Osteocyte (in vitro differentiated cells): Measurements from ENCODE around the gene MIOS. TPM values are rescaled to one million over a fixed set of nuclear protein-coding genes. Genes with fewer than 3 reads are reported as not detected.

Experiments used
- DNase-seq: peaks from one replicate; pipeline ENCODE4 v3.0.0; 2021; ENCODE audit warnings: mixed read lengths; ENCODE audit not compliant: unreplicated experiment; ENCODE audit errors: extremely low spot score
- H3K27ac Mint-ChIP-seq: one replicate; pipeline ENCODE4 v1.8.0; 2021; ENCODE audit warnings: mild to moderate bottlenecking, mixed read lengths; ENCODE audit not compliant: unreplicated experiment
- H3K27me3 Mint-ChIP-seq: one replicate; pipeline ENCODE4 v1.8.0; 2021; ENCODE audit warnings: mixed read lengths; ENCODE audit not compliant: unreplicated experiment
- H3K36me3 Mint-ChIP-seq: one replicate; pipeline ENCODE4 v1.8.0; 2021; ENCODE audit warnings: mixed read lengths; ENCODE audit not compliant: unreplicated experiment
- H3K4me1 Mint-ChIP-seq: one replicate; pipeline ENCODE4 v1.8.0; 2021; ENCODE audit warnings: mixed read lengths; ENCODE audit not compliant: unreplicated experiment
- H3K4me3 Mint-ChIP-seq: one replicate; pipeline ENCODE4 v1.8.0; 2021; ENCODE audit warnings: mild to moderate bottlenecking, moderate library complexity, mixed read lengths; ENCODE audit not compliant: unreplicated experiment
- H3K9me3 Mint-ChIP-seq: one replicate; pipeline ENCODE4 v1.8.0; 2021; ENCODE audit warnings: mixed read lengths; ENCODE audit not compliant: unreplicated experiment
- CTCF ChIP-seq: fragments of 200-600 bp; sonication (generic); IDR thresholded peaks from 2 replicates; pipeline ENCODE4 v1.5.0; 2021; ENCODE audit warnings: antibody characterized with exemption, mild to moderate bottlenecking, moderate library complexity
- total RNA-seq: library from RNA; stranded (reverse); gene quantifications from 2 replicates; pipeline ENCODE4 v1.2.1, GENCODE V29; 2021

MIOS gene
- total RNA-seq, 1 donor from 2014 or later, result 19.1 TPM

GRCh38 chr7:7522421-7522820 lies 44.3 kb upstream of the MIOS start:
- no peak for DNase-seq
- no peak overlapping the region for H3K27ac Mint-ChIP-seq

GRCh38 chr7:7524121-7524520 lies 42.6 kb upstream of the MIOS start:
- TF ChIP-seq CTCF, result no peak
- Mint-ChIP-seq H3K27ac (no peak overlapping the region), H3K4me3 (no peak overlapping the region), H3K36me3 (no peaks in the 10 kb centered on the region), H3K27me3 (no peaks in the 10 kb centered on the region), H3K4me1 (peaks cover 17% of the 10 kb centered on the region), H3K9me3 (no peaks in the 10 kb centered on the region)
- DNase-seq, result no peak

More at GRCh38 chr7:7522421-7522820, 44.3 kb upstream of the MIOS start:
- Mint-ChIP-seq H3K27me3 (no peaks in the 10 kb centered on the region), H3K36me3 (no peaks in the 10 kb centered on the region), H3K4me3 (no peak overlapping the region), H3K9me3 (no peaks in the 10 kb centered on the region), H3K4me1 (peaks cover 17% of the 10 kb centered on the region)
- no peak for TF ChIP-seq CTCF

GRCh38 chr7:7526006-7526405 lies 40.7 kb upstream of the MIOS start:
- Mint-ChIP-seq H3K27me3 (no peaks in the 10 kb centered on the region), H3K4me1 (peaks cover 12% of the 10 kb centered on the region), H3K27ac (no peak overlapping the region), H3K36me3 (no peaks in the 10 kb centered on the region), H3K9me3 (no peaks in the 10 kb centered on the region), H3K4me3 (no peak overlapping the region)
- no peak for TF ChIP-seq CTCF
- DNase-seq, result no peak

GRCh38 chr7:7527047-7527446 lies 39.6 kb upstream of the MIOS start:
- no peak for DNase-seq
- peaks cover 12% of the 10 kb centered on the region for H3K4me1 Mint-ChIP-seq
- no peak overlapping the region for H3K4me3 Mint-ChIP-seq
- no peaks in the 10 kb centered on the region for H3K36me3 Mint-ChIP-seq
- no peaks in the 10 kb centered on the region for H3K27me3 Mint-ChIP-seq
- no peak overlapping the region for H3K27ac Mint-ChIP-seq
- no peaks in the 10 kb centered on the region for H3K9me3 Mint-ChIP-seq
- TF ChIP-seq CTCF, result no peak

GRCh38 chr7:7529328-7529727 lies 37.4 kb upstream of the MIOS start:
- no peak for TF ChIP-seq CTCF
- Mint-ChIP-seq H3K4me3 (no peak overlapping the region), H3K27me3 (no peaks in the 10 kb centered on the region), H3K36me3 (no peaks in the 10 kb centered on the region), H3K9me3 (peaks cover 6% of the 10 kb centered on the region), H3K4me1 (peaks cover 2% of the 10 kb centered on the region), H3K27ac (no peak overlapping the region)
- DNase-seq, result no peak
